Esophagus squamous epithelium (tissue), 5 donors: ENCODE measurements around the gene ASH1L. TPM values are rescaled to one million over a fixed set of nuclear protein-coding genes. Genes with fewer than 3 reads are reported as not detected.

Source experiments
- DNase-seq: peaks from one replicate; lab custom pipeline; 2025; lab: John Stamatoyannopoulos, UW
- H3K27ac ChIP-seq, 4 donors: fragments of 200-600 bp; sonication (generic); one replicate each; pipeline ENCODE4 v1.5.1; 2016 to 2019; ENCODE audit warnings: mild to moderate bottlenecking in 1 of 4
- H3K27me3 ChIP-seq, 4 donors: fragments of 200-600 bp; sonication (generic); 1 replicate in 3 of 4; 2 replicates in 1 of 4; pipeline versions ENCODE4 v1.5.1 to v1.6.0; 2017 to 2021; ENCODE audit warnings: antibody characterized with exemption in 1 of 4
- H3K36me3 ChIP-seq, 3 donors: fragments of 200-600 bp; sonication (generic); one replicate each; pipeline ENCODE4 v1.5.1; 2016 to 2019
- H3K4me1 ChIP-seq, 3 donors: fragments of 200-600 bp; sonication (generic); one replicate each; pipeline ENCODE4 v1.5.1; 2017 to 2019
- H3K4me3 ChIP-seq, 4 donors: fragments of 200-600 bp; sonication (generic); 1 replicate in 3 of 4; 2 replicates in 1 of 4; pipeline ENCODE4 v1.5.1; 2016 to 2019; ENCODE audit warnings: mild to moderate bottlenecking in 2 of 4, moderate library complexity in 1 of 4
- H3K9me3 ChIP-seq, 3 donors: fragments of 200-600 bp; sonication (generic); one replicate each; pipeline ENCODE4 v1.5.1; 2016 to 2019
- CTCF ChIP-seq, 6 experiments: fragments of 450-650 bp in 4 of 6; fragments of 200-600 bp in 2 of 6; sonication (generic) in 2 of 6; IDR thresholded peaks; one replicate each; pipeline ENCODE4 v1.5.1; 2016 to 2019; ENCODE audit warnings: antibody characterized with exemption in 6 of 6, mild to moderate bottlenecking in 4 of 6, moderate library complexity in 4 of 6
- POLR2A ChIP-seq, 4 donors: fragments of 450-650 bp; IDR thresholded peaks; one replicate each; pipeline ENCODE4 v1.6.1; 2017; ENCODE audit warnings: antibody characterized with exemption in 4 of 4, mild to moderate bottlenecking in 4 of 4, moderate library complexity in 3 of 4
- WGBS, 2 donors: methylation state at CpG; one replicate each; pipeline ENCODE4 v1.1.5; 2018; 5-methylcytosine and 5-hydroxymethylcytosine counted together
- intact Hi-C: fragments of 100-400 bp; cut with DNase I; formaldehyde crosslinking; loops from one replicate; pipeline ENCODE4 v1.15.0; 2022
- total RNA-seq, 4 donors: library from RNA; depleted of rRNA; stranded (reverse); fragments of >200 nt; gene quantifications; one replicate each; pipeline ENCODE4 v1.1.0, GENCODE V29; 2016
- donor health status: DM: yes; HTN: yes; CAD: no.

ASH1L gene
- total RNA-seq, 4 donors from 2014 or later = 27.6 to 57.4 (median 31.2) TPM

DNA sequence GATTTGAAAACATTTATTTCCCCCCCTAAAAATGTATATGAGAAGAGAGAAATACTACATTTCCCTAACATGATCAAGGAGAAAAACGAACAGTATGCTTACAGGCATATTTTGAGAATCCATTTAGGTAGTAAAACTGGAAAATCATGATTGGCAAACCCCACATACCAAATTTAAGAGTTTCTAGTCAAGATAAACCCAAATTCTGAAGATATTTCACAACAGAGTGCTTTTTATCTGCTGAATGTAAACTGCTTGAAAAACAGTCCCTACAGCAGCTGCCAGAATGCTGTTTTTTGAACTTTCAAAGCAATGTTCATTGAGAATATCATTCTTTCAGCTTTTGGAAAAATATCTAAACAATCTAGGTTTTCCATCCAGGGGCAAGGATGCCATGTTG, 31.0 kb downstream of the ASH1L start:
- intact Hi-C loops = no loop called here
- no peak overlapping the region for H3K27ac ChIP-seq
- no peaks in the 10 kb centered on the region for H3K27me3 ChIP-seq
- no peak for TF ChIP-seq CTCF (IDR thresholded peaks at IDR 0.05)
- no peak for TF ChIP-seq POLR2A (IDR thresholded peaks at IDR 0.05)
- peaks cover 3 to 53% (median 5%) of the 10 kb centered on the region in 3 donors for H3K4me1 ChIP-seq
- no peaks in the 10 kb centered on the region for H3K9me3 ChIP-seq
- H3K36me3 ChIP-seq = peaks cover 0 to 9% (median 0%) of the 10 kb centered on the region in 3 donors
- WGBS, 2 donors = 35 to 42% methylated on average over 1 of the region's 1 CpG
- no peak for DNase-seq
- no peak overlapping the region for H3K4me3 ChIP-seq

DNA sequence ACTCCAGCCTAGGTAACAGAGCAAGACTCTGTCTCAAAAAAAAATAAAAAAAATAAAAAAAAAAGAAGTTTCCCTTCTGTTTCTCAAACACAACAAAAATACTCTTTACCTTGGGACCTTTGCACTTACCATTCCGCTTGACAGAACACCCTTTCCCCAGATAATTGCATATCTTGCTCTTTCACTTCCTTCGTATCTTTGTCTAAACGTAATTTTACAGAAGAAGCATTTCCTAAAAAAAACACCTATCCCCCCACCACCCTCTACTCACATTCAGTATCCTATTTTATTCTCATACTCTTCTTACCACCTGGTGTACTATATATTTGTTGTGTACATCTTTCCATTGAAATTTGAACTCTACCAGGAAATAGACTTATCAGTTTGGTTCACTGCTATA, 32.7 kb downstream of the ASH1L start:
- Histone ChIP-seq H3K27ac (no peak overlapping the region), H3K36me3 (peaks cover 0 to 9% (median 0%) of the 10 kb centered on the region in 3 donors), H3K9me3 (no peaks in the 10 kb centered on the region), H3K4me1 (peaks cover 0 to 37% (median 0%) of the 10 kb centered on the region in 3 donors), H3K4me3 (no peak overlapping the region), H3K27me3 (no peaks in the 10 kb centered on the region)
- intact Hi-C loops = no loop called here
- WGBS, 2 donors = 82% methylated on average over 3 of the region's 3 CpGs
- no peak for TF ChIP-seq CTCF (IDR thresholded peaks at IDR 0.05)
- no peak for TF ChIP-seq POLR2A (IDR thresholded peaks at IDR 0.05)
- DNase-seq = no peak

DNA sequence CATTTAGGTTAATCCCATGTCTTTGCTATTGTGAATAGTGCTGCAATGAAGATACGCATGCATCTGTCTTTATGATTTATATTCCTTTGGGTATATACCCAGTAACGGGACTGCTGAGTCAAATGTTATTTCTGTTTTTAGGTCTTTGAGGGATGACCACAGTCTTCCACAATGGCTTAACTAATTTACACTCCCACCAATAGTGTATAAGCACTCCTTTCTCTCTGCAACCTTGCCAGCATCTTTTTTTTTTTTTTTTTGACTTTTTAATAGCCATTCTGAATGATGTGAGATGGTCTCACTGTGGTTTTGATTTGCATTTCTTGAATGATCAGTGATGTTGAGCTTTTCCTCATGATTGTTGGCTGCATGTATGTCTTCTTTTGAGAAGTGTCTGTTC, 33.5 kb downstream of the ASH1L start:
- no peak overlapping the region for H3K27ac ChIP-seq
- H3K27me3 ChIP-seq = no peaks in the 10 kb centered on the region
- no peaks in the 10 kb centered on the region for H3K9me3 ChIP-seq
- H3K4me3 ChIP-seq = no peak overlapping the region
- H3K36me3 ChIP-seq = peaks cover 0 to 9% (median 0%) of the 10 kb centered on the region in 3 donors
- 67 to 79% methylated on average over 2 of the region's 2 CpGs for WGBS, 2 donors
- H3K4me1 ChIP-seq = peaks cover 0 to 36% (median 0%) of the 10 kb centered on the region in 3 donors
- intact Hi-C loops = no loop called here
- TF ChIP-seq POLR2A (IDR thresholded peaks at IDR 0.05) (no peak), CTCF (IDR thresholded peaks at IDR 0.05) (no peak)
- DNase-seq = no peak

- Histone ChIP-seq H3K27me3 (no peaks in the 10 kb centered on the region), H3K36me3 (no peaks in the 10 kb centered on the region), H3K9me3 (no peaks in the 10 kb centered on the region), H3K4me3 (no peak overlapping the region), H3K4me1 (peaks cover 0 to 44% (median 0%) of the 10 kb centered on the region in 3 donors), H3K27ac (no peak overlapping the region)
- WGBS, 2 donors = 74 to 76% methylated on average over 6 of the region's 6 CpGs
- intact Hi-C loops = no loop called here
- DNase-seq = no peak
- TF ChIP-seq CTCF (IDR thresholded peaks at IDR 0.05) (no peak), POLR2A (IDR thresholded peaks at IDR 0.05) (no peak)
Observed at GRCh38 chr1:155527677-155528076, 34.9 kb downstream of the ASH1L start.

DNA sequence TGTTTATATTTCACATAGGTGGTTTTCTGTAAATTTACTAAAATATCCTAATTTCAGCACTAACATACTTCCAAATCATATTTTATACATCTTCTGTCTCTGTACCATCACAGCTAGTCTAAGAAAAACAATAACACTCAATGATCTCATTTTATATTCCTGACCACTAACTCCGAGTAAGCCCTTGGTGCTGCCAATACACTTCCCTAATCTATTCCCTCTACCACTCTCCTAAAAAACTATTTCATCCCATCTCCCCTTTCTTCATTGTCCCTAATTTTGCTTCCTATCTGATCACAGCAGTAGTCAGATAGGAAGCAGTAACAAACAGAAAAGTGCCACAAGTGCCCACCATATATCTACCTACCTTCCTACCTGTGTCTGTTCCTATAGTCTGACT, 36.2 kb downstream of the ASH1L start:
- Histone ChIP-seq H3K4me3 (no peak overlapping the region), H3K27me3 (no peaks in the 10 kb centered on the region), H3K27ac (no peak overlapping the region), H3K4me1 (peaks cover 0 to 34% (median 0%) of the 10 kb centered on the region in 3 donors), H3K36me3 (peaks cover 0 to 2% (median 0%) of the 10 kb centered on the region in 3 donors), H3K9me3 (no peaks in the 10 kb centered on the region)
- no peak for DNase-seq
- intact Hi-C loops = no loop called here
- no peak for TF ChIP-seq POLR2A (IDR thresholded peaks at IDR 0.05)
- TF ChIP-seq CTCF (IDR thresholded peaks at IDR 0.05) = no peak
- 86 to 95% methylated on average over 1 of the region's 1 CpG for WGBS, 2 donors
